T follicular helper cell (primary cell): ENCODE data around the gene MEIG1.
A peak's percentile ranks its signal among the peaks of the same experiment; 100 is the strongest.
"Not testable (repeated sequence)": the region's sequence is repeated elsewhere in the genome, so short reads cannot be mapped to it uniquely, and the experiment has no call there.

Source experiments
- DNase-seq: peaks from one replicate; pipeline ENCODE4 v3.0.0-alpha.2; 2020; ENCODE audit warnings: low read depth
- total RNA-seq, 2 experiments: gene quantifications; one replicate each; lab custom pipeline; 2026; lab: John Stamatoyannopoulos, UW

The MEIG1 gene
- total RNA-seq = 0.04 to 0.30 reads per million in 2 experiments

- peak; percentile 78 for DNase-seq
Observed at GRCh38 chr10:14959221-14960057, at the start of gene MEIG1. TSS of gene MEIG1 (plus strand) at chr10:14959388. CDS start at chr10:14966469, 7,081 bp downstream.

GRCh38 chr10:14910953-14911352 lies 48.2 kb upstream of the MEIG1 start:
- DNase-seq = no peak

- no peak for DNase-seq
Observed at GRCh38 chr10:14911801-14912200, 47.4 kb upstream of the MEIG1 start.

DNA sequence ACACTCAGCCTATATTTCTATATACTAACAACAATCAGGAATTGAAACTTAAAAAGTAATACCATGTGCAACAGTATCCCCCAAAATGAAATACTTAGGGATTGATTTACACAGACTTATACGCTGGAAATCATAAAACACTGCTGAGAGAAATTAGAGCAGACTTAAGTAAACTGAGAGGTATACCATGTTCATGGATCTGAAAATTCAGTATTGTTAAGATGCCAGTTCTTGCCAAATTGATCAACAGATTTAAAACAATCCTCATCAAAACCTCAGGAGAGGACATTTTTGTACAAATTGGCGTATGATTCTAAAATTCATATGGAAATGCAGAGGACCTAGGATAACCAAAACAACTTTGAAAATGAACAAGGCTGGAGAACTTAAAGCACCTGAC lies 42.6 kb upstream of the MEIG1 start:
- DNase-seq = no peak

- no peak for DNase-seq
Observed at GRCh38 chr10:14917827-14918226, 41.4 kb upstream of the MEIG1 start.

- no peak for DNase-seq
Observed at GRCh38 chr10:14918964-14919363, 40.2 kb upstream of the MEIG1 start.

DNA sequence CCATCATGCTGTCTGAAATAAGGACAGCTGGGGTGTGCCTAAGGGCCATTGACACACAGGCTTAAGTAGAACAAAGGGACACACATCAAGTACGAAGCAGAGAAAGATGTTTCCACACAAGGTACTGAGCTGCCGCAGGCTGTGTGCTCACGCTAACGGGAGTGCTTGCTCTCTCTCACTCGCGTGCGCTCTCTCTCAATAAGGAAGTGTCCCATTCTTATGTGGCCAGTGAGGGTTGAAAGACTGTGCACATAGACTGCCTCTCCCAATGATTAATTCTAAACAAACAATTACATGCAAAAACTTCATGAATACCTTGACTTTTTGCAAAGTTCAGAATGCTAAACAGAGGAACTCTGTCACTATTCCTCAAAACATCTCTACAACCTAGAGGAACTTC lies 35.2 kb upstream of the MEIG1 start:
- no peak for DNase-seq

DNA sequence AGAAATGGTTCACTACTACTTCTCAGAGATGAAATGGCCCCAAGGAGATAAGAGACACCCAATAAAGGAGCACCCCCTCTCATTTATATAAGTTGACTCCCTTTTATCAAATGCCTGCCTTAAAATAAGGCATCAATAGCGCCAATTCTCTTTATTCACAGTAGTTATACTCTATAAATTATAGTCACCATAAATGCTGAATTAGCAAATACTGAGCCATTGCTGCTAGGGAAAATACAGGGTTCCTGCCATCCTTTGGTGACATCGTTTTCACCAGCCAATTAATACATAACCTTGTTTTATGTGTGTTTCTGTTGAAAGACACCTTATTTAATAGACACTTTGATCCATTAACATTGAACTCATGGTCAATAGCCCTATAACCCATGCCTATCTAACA lies 33.9 kb upstream of the MEIG1 start:
- DNase-seq = no peak

DNA sequence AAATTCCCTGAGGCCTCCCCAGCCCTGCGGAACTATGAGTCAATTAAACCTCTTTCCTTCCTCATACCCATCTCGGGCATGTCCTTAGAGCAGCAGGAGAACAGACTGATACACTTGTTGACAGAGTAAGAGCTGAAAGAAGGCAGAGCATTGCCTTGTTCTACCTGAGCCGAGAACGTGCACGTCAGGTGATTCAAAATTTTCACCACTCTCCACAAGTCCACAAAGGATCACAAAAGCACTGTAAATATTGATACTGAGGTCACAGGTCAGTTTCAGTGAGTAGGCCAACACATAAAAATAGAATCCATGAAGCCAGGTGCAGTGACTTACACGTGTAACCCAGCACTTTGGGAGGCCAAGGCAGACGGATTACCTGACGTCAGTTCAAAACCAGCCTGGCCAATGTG lies 33.1 kb upstream of the MEIG1 start:
- no peak for DNase-seq

DNA sequence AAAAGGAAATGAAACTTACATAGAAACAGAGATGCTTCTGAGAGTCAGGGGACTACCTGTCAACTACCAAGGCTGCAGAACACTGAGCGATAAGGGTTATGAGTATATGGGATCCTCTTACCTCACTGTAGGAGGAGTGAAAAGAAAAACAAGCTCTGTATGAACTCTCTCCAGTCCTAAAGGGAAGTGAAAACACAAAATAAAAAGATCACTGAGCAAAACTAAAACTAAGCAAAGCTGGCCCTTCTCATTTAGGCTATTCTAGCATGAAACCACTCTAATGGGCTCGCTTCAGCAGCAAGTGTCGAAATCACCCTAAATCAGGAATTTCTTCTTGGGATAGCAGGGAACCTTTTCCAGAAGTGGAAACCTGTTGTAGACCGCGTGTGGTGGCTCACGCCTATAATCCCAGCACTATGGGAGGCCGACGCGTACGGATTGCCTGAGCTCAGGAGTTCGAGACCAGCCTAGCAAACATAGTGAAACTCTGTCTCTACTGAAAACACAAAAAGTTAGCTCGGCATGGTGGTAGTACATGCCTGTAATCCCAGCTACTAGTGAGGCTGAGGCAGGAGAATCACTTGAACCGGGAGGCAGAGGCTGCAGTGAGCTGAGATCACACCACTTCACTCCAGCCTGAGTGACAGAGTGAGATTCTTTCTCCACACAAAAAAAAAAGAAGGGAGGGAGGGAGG lies 32.3 kb upstream of the MEIG1 start:
- DNase-seq = no peak

DNA sequence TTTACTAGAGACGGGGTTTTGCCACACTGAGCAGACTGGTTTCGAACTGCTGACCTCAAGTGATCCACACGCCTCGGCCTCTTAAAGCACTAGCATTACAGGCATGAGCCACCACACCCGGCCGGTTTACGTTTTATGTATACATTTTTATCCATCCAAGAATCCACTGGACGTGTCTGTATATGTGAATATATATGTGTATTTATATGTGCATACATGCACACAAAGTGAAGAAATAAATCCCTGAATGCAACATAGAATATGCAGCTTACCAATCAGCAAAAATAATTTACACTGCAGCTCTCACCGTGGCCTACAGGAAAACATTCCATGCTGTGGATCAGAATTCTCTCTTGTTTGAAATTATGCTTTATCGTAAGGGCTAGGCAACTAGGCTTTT lies 28.6 kb upstream of the MEIG1 start:
- DNase-seq = no peak

DNA sequence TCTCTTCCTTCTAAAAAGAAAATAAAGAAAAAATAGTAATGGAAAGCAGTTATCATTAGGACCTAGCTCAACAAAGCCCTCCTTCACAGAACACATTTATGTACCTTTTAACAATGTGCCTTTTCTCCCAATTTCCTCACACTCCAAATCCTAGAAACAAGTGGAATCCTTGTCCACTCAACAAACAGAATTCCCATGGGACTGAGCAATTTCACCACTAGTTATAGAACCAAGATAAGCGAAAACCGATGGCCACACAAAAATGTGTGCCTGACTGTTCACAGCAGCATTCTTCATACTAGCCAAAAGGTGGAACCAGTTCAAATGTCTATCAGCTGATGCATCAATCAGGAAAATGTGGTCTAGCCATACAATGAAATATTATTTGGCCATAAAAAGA lies 22.6 kb upstream of the MEIG1 start:
- no peak for DNase-seq

DNA sequence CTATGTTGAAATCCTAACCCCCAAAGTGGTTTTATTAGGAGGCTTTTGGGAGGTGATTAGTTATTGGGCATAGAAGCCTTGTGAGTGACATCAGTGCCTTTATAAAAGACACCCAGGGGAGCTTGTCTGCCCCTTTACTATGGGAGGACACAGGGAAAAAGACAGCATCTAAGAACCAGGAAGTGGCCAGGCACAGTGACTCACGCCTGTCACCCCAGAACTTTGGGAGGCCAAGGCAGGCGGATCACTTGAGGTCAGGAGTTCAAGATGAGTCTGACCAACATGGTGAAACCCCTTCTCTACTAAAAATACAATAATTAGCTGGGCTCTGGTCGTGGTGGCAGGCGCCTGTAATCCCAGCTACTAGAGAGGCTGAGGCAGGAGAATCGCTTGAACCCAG lies 20.2 kb upstream of the MEIG1 start:
- DNase-seq = not testable (repeated sequence)

GRCh38 chr10:14942147-14942949 lies 16.8 kb upstream of the MEIG1 start:
- not testable (repeated sequence) for DNase-seq

GRCh38 chr10:14942950-14943338 lies 16.2 kb upstream of the MEIG1 start:
- not testable (repeated sequence) for DNase-seq

DNA sequence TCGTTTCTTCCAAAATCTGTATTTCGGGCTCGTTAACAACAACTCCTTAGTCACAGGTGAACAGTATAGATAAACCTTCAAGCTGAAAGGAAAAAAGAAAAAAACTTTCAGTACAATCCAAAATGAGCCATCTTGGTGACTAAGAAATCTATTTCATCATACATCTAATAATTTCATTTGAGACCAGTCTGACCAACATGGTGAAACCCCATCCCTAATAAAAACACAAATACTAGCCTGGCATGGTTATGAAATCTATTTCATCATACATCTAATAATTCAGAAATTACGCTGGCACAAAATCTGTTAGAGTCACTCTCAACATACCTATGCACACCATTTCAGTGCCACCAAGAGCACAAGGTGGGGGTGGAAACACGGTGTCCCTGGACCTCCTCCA lies 14.1 kb upstream of the MEIG1 start:
- no peak for DNase-seq

DNA sequence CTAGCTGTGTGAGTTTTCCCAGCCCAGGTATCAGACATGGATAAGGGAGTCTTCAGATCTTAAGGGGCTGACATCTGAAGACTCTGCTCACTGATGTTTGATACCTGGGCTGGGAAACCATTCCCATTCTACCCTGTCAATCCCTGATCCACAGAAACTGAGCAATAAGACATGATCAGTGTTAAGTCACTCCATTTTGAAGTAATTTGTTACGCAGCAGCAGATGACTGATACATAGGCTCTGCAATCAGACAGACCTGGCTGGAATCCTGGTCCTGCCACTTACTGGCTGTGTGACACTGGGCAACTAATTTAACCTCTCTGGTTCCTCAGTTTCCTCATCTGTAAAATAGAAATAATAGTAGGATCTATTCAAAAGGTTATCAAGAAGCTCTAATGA lies 11.9 kb upstream of the MEIG1 start:
- no peak for DNase-seq

- DNase-seq = no peak
Observed at GRCh38 chr10:14949291-14949690, 9.9 kb upstream of the MEIG1 start.

DNA sequence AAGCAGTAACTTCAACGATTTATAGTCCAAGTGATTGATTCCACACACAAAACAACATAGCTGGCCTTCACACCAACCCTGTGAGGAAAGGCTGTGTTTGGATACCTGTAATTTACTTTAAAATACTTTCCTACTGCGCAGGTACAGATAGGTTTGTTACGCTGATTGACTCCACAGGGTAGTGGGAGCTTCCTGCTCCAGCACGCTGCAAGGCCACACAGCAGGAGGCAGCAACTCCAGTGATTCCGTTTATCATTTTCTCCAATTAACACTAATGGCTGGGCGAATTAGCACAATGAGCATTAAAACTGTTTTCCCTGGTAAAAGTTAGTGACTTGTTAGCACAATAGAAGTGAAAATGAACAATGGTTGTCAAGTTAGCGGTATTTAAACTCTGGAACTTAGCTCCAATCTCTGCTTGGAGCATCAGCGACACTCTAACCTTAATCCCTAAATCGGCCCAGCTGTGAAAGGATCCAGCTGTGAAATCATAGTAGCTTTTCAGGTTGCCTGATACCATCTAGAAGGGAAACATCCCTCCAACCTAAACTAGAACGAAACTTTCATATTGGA lies 6.3 kb upstream of the MEIG1 start:
- DNase-seq = no peak

- DNase-seq = no peak
Observed at GRCh38 chr10:14953424-14954000, 5.7 kb upstream of the MEIG1 start.

DNA sequence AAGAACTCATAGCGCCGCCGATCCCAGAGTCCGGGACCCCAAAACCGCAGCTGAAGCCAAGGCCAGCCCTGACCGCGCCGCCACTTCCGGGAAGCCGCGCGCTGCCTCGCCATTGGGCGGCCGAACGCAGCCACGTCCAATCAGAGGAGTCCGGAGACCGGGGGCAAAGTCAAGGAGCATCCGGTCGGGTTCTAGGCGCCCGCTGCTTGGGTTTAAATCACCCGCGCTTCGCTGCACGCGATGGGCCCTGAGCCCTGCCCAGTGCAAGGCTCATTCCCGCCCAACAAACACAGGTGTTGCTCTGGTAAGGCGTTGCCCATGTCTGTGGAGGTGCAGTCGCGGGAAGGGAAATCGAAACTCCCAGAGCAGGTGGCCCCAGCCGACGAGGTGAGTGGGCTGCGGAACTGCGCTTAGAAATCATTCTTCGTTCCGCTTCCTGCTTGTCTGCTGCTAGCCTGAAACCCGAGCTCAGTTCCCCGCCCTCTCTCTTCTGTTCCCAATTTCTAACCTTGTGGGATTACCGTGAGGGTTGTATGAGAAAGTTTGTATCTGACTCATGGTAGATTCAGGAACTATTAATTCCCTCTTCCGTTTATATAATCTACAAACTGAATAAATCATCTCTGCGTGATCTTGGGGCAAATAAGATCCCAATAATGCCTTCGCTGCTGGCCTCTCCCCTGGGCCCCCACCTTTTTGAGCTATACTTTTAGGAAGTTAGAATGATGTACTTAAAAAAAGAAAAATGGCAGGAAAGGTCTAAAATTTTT lies 5.0 kb upstream of the MEIG1 start, which contains the start of gene DCLRE1C:
Gene DCLRE1C, minus strand, starts transcription at position 96 of the 770 bp plus-strand sequence. Its CDS starts 86 bp downstream, at position 10.
- peak; percentile 74 for DNase-seq
